8988T (cell line): ENCODE data around the gene BIN2.
A peak's percentile ranks its signal among the peaks of the same experiment; 100 is the strongest.

Source experiments
- DNase-seq: peaks from one replicate; pipeline ENCODE4 v3.0.0; 2011

Gene BIN2

GRCh38 chr12:51323966-51324895 lies at the start of gene BIN2:
TSS of gene BIN2 (minus strand) at chr12:51324174. CDS start at chr12:51324102, 72 bp downstream.
- DNase-seq, result no peak

GRCh38 chr12:51373187-51373586 lies 49.2 kb upstream of the BIN2 start:
- DNase-seq, result no peak

GRCh38 chr12:51372021-51372420 lies 48.0 kb upstream of the BIN2 start:
- no peak for DNase-seq

- peak; percentile 86 for DNase-seq
These were observed 47.5 kb upstream of the BIN2 start for GRCh38 chr12:51371295-51371953.

GRCh38 chr12:51370667-51371066 lies 46.7 kb upstream of the BIN2 start:
- DNase-seq, result no peak

- no peak for DNase-seq
These were observed 45.6 kb upstream of the BIN2 start for GRCh38 chr12:51369581-51369980.

- DNase-seq, result no peak
These were observed 44.9 kb upstream of the BIN2 start for GRCh38 chr12:51368640-51369517.

- no peak for DNase-seq
These were observed 41.3 kb upstream of the BIN2 start for GRCh38 chr12:51365276-51365675.

GRCh38 chr12:51364001-51364400 lies 40.0 kb upstream of the BIN2 start:
- DNase-seq, result no peak

GRCh38 chr12:51362747-51363342 lies 38.9 kb upstream of the BIN2 start:
- DNase-seq, result no peak

GRCh38 chr12:51362307-51362706 lies 38.3 kb upstream of the BIN2 start:
- no peak for DNase-seq

- DNase-seq, result no peak
These were observed 37.4 kb upstream of the BIN2 start for GRCh38 chr12:51361161-51362016.

- DNase-seq, result no peak
These were observed 36.3 kb upstream of the BIN2 start for GRCh38 chr12:51360315-51360714.

GRCh38 chr12:51359851-51360250 lies 35.9 kb upstream of the BIN2 start:
- DNase-seq, result no peak

GRCh38 chr12:51358496-51358895 lies 34.5 kb upstream of the BIN2 start:
- no peak for DNase-seq

GRCh38 chr12:51357374-51358047 lies 33.5 kb upstream of the BIN2 start:
- DNase-seq, result no peak

GRCh38 chr12:51351913-51352532 lies 28.0 kb upstream of the BIN2 start:
- no peak for DNase-seq

GRCh38 chr12:51349026-51349425 lies 25.1 kb upstream of the BIN2 start:
- DNase-seq, result no peak

- DNase-seq, result no peak
These were observed 24.1 kb upstream of the BIN2 start for GRCh38 chr12:51348116-51348515.

GRCh38 chr12:51346581-51346980 lies 22.6 kb upstream of the BIN2 start, which contains the start of gene CELA1:
TSS of gene CELA1 (minus strand) at chr12:51346679. CDS start at chr12:51346638, 41 bp downstream.
- no peak for DNase-seq

GRCh38 chr12:51345681-51346080 lies 21.7 kb upstream of the BIN2 start:
- no peak for DNase-seq
